Fibroblast of lung (primary cell): ENCODE measurements around the gene PCLAF. TPM values are rescaled to one million over a fixed set of nuclear protein-coding genes. Genes with fewer than 3 reads are reported as not detected.

Experiments
- DNase-seq, 2 donors: peaks; one replicate each; pipeline versions ENCODE4 v3.0.0 to v3.0.0-alpha.2; 2010; ENCODE audit warnings: low read depth in 2 of 2
- H2AFZ ChIP-seq: 2 replicates; pipeline ENCODE4 v1.5.1; 2012; ENCODE audit warnings: low read length, control low read depth, inconsistent platforms
- H3K27ac ChIP-seq: 2 replicates; pipeline ENCODE4 v1.5.1; 2011; ENCODE audit warnings: low read length, control low read depth; ENCODE audit not compliant: insufficient read depth
- H3K27me3 ChIP-seq: 2 replicates; pipeline ENCODE4 v1.5.1; 2011; ENCODE audit warnings: mild to moderate bottlenecking, low read length; ENCODE audit not compliant: control insufficient read depth, insufficient read depth
- H3K36me3 ChIP-seq: 2 replicates; pipeline ENCODE4 v1.5.1; 2011; ENCODE audit warnings: low read length; ENCODE audit not compliant: control insufficient read depth, insufficient read depth
- H3K4me1 ChIP-seq: 2 replicates; pipeline ENCODE4 v1.5.1; 2011; ENCODE audit warnings: low read length; ENCODE audit not compliant: control insufficient read depth, insufficient read depth; ENCODE audit errors: extremely low read depth
- H3K4me2 ChIP-seq: 2 replicates; pipeline ENCODE4 v1.5.1; 2011; ENCODE audit warnings: low read length, control low read depth; ENCODE audit not compliant: insufficient read depth; ENCODE audit errors: extremely low read depth
- H3K4me3 ChIP-seq, 4 experiments: fragments of 200-600 bp in 1 of 4; sonication (generic) in 1 of 4; replicated peaks in 1 of 4; 2 replicates each; pipeline ENCODE4 v1.5.1; 2011 to 2016; ENCODE audit warnings: low read length in 4 of 4, low read depth in 3 of 4, mild to moderate bottlenecking in 3 of 4, control low read depth in 2 of 4, inconsistent platforms in 1 of 4, mixed read lengths in 1 of 4; ENCODE audit not compliant: insufficient read depth in 1 of 4; ENCODE audit errors: control extremely low read depth in 1 of 4
- H3K79me2 ChIP-seq: 2 replicates; pipeline ENCODE4 v1.5.1; 2012; ENCODE audit warnings: mild to moderate bottlenecking, low read length, inconsistent platforms; ENCODE audit not compliant: control insufficient read depth, insufficient read depth
- H3K9ac ChIP-seq: 2 replicates; pipeline ENCODE4 v1.5.1; 2011; ENCODE audit warnings: mild to moderate bottlenecking, low read length, control low read depth; ENCODE audit not compliant: insufficient read depth
- H3K9me3 ChIP-seq: 2 replicates; pipeline ENCODE4 v1.5.1; 2012; ENCODE audit warnings: low read depth, low read length; ENCODE audit not compliant: control insufficient read depth, insufficient read depth
- H4K20me1 ChIP-seq: 2 replicates; pipeline ENCODE4 v1.5.1; 2011; ENCODE audit warnings: low read length; ENCODE audit not compliant: control insufficient read depth, insufficient read depth; ENCODE audit errors: extremely low read depth
- CTCF ChIP-seq, 2 donors: IDR thresholded peaks in 1 of 2; conservative IDR thresholded peaks in 1 of 2; 1 replicate in 1 of 2; 2 replicates in 1 of 2; pipeline ENCODE4 v1.5.1; 2011 to 2012; ENCODE audit warnings: low read length in 2 of 2, control low read depth in 1 of 2, inconsistent platforms in 1 of 2, low read depth in 1 of 2, mild to moderate bottlenecking in 1 of 2
- EZH2 ChIP-seq: IDR thresholded peaks from 2 replicates; pipeline ENCODE4 v1.5.1; 2012; ENCODE audit warnings: low read length, control low read depth, mild to moderate bottlenecking; ENCODE audit errors: missing control alignments
- polyA plus RNA-seq, 2 donors: library from polyadenylated mRNA; depleted of rRNA in 1 of 2; stranded (reverse) in 1 of 2; unstranded in 1 of 2; fragments of >200 nt; gene quantifications; 2 replicates each; pipeline ENCODE4 v1.2.1, GENCODE V29; 2011 to 2012; ENCODE audit warnings: missing spikeins in 1 of 2
- total RNA-seq: library from RNA; depleted of rRNA; stranded (reverse); fragments of >200 nt; gene quantifications from 2 replicates; pipeline ENCODE4 v1.2.1, GENCODE V29; 2014

Gene PCLAF
- total and polyA plus RNA-seq, 2 donors (not counting 1 experiment from before 2014, with no cell fraction given): 53.2 to 70.6 TPM

- H3K36me3 ChIP-seq: no peaks in the 10 kb centered on the region
- H3K4me3 ChIP-seq: no peak overlapping the region
- H4K20me1 ChIP-seq: no peaks in the 10 kb centered on the region
- peak in 1 of 2 donors; percentile 29 for DNase-seq
- no peaks in the 10 kb centered on the region for H3K9me3 ChIP-seq
- no peak overlapping the region for H3K4me2 ChIP-seq
- TF ChIP-seq EZH2 (no peak), CTCF (conservative IDR thresholded peaks at IDR 0.05 in 1 of 2, IDR thresholded peaks at IDR 0.05 in 1 of 2; ENCODE audit: low read depth in 1 of 2, low read length in 2 of 2) (no peak)
- H3K79me2 ChIP-seq: peaks cover 12% of the 10 kb centered on the region
- H3K4me1 ChIP-seq: no peaks in the 10 kb centered on the region
- H3K9ac ChIP-seq: no peak overlapping the region
- no peaks in the 10 kb centered on the region for H3K27me3 ChIP-seq
- no peak overlapping the region for H2AFZ ChIP-seq
- no peak overlapping the region for H3K27ac ChIP-seq
Observed at GRCh38 chr15:64324165-64324877, 56.9 kb downstream of the PCLAF start.

GRCh38 chr15:64315216-64315615 lies 66.0 kb downstream of the PCLAF start:
- H3K9me3 ChIP-seq: no peaks in the 10 kb centered on the region
- H3K9ac ChIP-seq: no peak overlapping the region
- no peak for DNase-seq
- H2AFZ ChIP-seq: no peak overlapping the region
- TF ChIP-seq CTCF (conservative IDR thresholded peaks at IDR 0.05 in 1 of 2, IDR thresholded peaks at IDR 0.05 in 1 of 2; ENCODE audit: low read depth in 1 of 2, low read length in 2 of 2): no peak
- no peak for TF ChIP-seq EZH2
- H3K4me2 ChIP-seq: no peak overlapping the region
- no peaks in the 10 kb centered on the region for H3K36me3 ChIP-seq
- no peak overlapping the region for H3K27ac ChIP-seq
- H3K79me2 ChIP-seq: peaks cover 11% of the 10 kb centered on the region
- no peaks in the 10 kb centered on the region for H3K27me3 ChIP-seq
- H3K4me1 ChIP-seq: no peaks in the 10 kb centered on the region
- no peaks in the 10 kb centered on the region for H4K20me1 ChIP-seq
- no peak overlapping the region for H3K4me3 ChIP-seq

GRCh38 chr15:64314456-64314855 lies 66.8 kb downstream of the PCLAF start:
- H3K79me2 ChIP-seq: peaks cover 11% of the 10 kb centered on the region
- no peak overlapping the region for H3K27ac ChIP-seq
- DNase-seq: peak in 1 of 2 donors; percentile 19

More at GRCh38 chr15:64314456-64314855, 66.8 kb downstream of the PCLAF start:
- Histone ChIP-seq H3K4me1 (no peaks in the 10 kb centered on the region), H3K9me3 (no peaks in the 10 kb centered on the region), H3K9ac (no peak overlapping the region), H2AFZ (no peak overlapping the region), H4K20me1 (no peaks in the 10 kb centered on the region), H3K4me2 (no peak overlapping the region), H3K4me3 (no peak overlapping the region), H3K27me3 (no peaks in the 10 kb centered on the region), H3K36me3 (no peaks in the 10 kb centered on the region)
- TF ChIP-seq CTCF (conservative IDR thresholded peaks at IDR 0.05 in 1 of 2, IDR thresholded peaks at IDR 0.05 in 1 of 2; ENCODE audit: low read depth in 1 of 2, low read length in 2 of 2) (no peak), EZH2 (no peak)

Other genes starting within 250 kb of the PCLAF start
- gene SNX22, start 229.7 kb downstream of the PCLAF start, total RNA-seq: 0.17 and 0.26 TPM in 2 replicates
- 0.07 TPM in 1 of 2 replicates, not detected in the other for gene SNX22, start 229.7 kb downstream of the PCLAF start, polyA plus RNA-seq
- gene PPIB, start 218.4 kb downstream of the PCLAF start, total RNA-seq: 639 and 776 TPM in 2 replicates
- 1,174 and 1,227 TPM in 2 replicates for gene PPIB, start 218.4 kb downstream of the PCLAF start, polyA plus RNA-seq
- 27.1 and 29.3 TPM in 2 replicates for gene CSNK1G1, start 25.3 kb downstream of the PCLAF start, total RNA-seq
- gene CSNK1G1, start 25.3 kb downstream of the PCLAF start, polyA plus RNA-seq: 16.0 and 18.2 TPM in 2 replicates
- 9.5 and 13.9 TPM in 2 replicates for gene TRIP4, start 6.4 kb upstream of the PCLAF start, total RNA-seq
- 25.5 and 30.2 TPM in 2 replicates for gene TRIP4, start 6.4 kb upstream of the PCLAF start, polyA plus RNA-seq
- gene ZNF609, start 79.1 kb upstream of the PCLAF start, total RNA-seq: 11.3 and 14.7 TPM in 2 replicates
- 10.8 and 13.1 TPM in 2 replicates for gene ZNF609, start 79.1 kb upstream of the PCLAF start, polyA plus RNA-seq